B cell (primary cell): ENCODE measurements around the gene MMP14. TPM values are rescaled to one million over a fixed set of nuclear protein-coding genes. Genes with fewer than 3 reads are reported as not detected.
A peak's percentile ranks its signal among the peaks of the same experiment; 100 is the strongest.

ENCODE experiments used
- ATAC-seq: fragments of 200-7000 bp; cut with Tn5 transposase; one replicate; pipeline ENCODE4 v1.10.0; 2021; ENCODE audit warnings: low read depth, mild to moderate bottlenecking, moderate number of reproducible peaks, moderate library complexity
- CTCF ChIA-PET: fragments of 350-600 bp; sonication (Branson Sonifier 250); formaldehyde crosslinking; loops from one replicate; lab custom pipeline; 2021; ENCODE audit warnings: antibody characterized with exemption, inconsistent platforms; lab: Charles Lee
- POLR2A ChIA-PET: fragments of 350-600 bp; sonication (Branson Sonifier 250); formaldehyde crosslinking; loops from one replicate; lab custom pipeline; 2021; ENCODE audit warnings: antibody characterized with exemption; lab: Charles Lee
- DNase-seq: peaks from one replicate; pipeline ENCODE4 v3.0.0; 2013
- H2AFZ ChIP-seq: 2 replicates; pipeline ENCODE4 v1.6.1; 2012; ENCODE audit warnings: mild to moderate bottlenecking, low read depth, low read length; ENCODE audit not compliant: insufficient read depth, poor library complexity, severe bottlenecking
- H3K27ac ChIP-seq, 2 donors: 1 replicate in 1 of 2; 2 replicates in 1 of 2; pipeline ENCODE4 v1.5.1; 2012 to 2013; ENCODE audit warnings: low read length in 2 of 2, mild to moderate bottlenecking in 2 of 2, moderate library complexity in 1 of 2
- H3K27me3 ChIP-seq, 4 experiments: fragments of 200-600 bp in 1 of 4; sonication (generic) in 1 of 4; replicated peaks in 1 of 4; 1 replicate in 2 of 4; 2 replicates in 2 of 4; pipeline versions ENCODE4 v1.6.1 to v1.7.0; 2013 to 2016; ENCODE audit warnings: low read length in 3 of 4, mild to moderate bottlenecking in 2 of 4, mixed read lengths in 1 of 4, moderate library complexity in 1 of 4; ENCODE audit not compliant: insufficient read depth in 4 of 4, control insufficient read depth in 3 of 4; ENCODE audit errors: control extremely low read depth in 1 of 4
- H3K36me3 ChIP-seq, 2 experiments: replicated peaks in 1 of 2; 1 replicate in 1 of 2; 2 replicates in 1 of 2; pipeline versions ENCODE4 v1.6.1 to v1.7.1; 2013; ENCODE audit warnings: low read length in 1 of 2; ENCODE audit not compliant: insufficient read depth in 2 of 2, control insufficient read depth in 1 of 2; ENCODE audit errors: control extremely low read depth in 1 of 2, extremely low read depth in 1 of 2
- H3K4me1 ChIP-seq, 2 donors: fragments of 200-600 bp in 1 of 2; sonication (generic) in 1 of 2; 1 replicate in 1 of 2; 2 replicates in 1 of 2; pipeline versions ENCODE4 v1.5.1 to v1.6.1; 2013 to 2017; ENCODE audit warnings: low read length in 2 of 2; ENCODE audit not compliant: control insufficient read depth in 2 of 2, insufficient read depth in 2 of 2
- H3K4me2 ChIP-seq: replicated peaks from 2 replicates; pipeline ENCODE3; 2012; ENCODE audit warnings: mild to moderate bottlenecking, low read depth, low read length; ENCODE audit not compliant: poor library complexity, severe bottlenecking
- H3K4me3 ChIP-seq, 5 experiments: fragments of 200-600 bp in 1 of 5; sonication (generic) in 1 of 5; 1 replicate in 3 of 5; 2 replicates in 2 of 5; pipeline versions ENCODE4 v1.5.1 to v1.7.0; 2011 to 2016; ENCODE audit warnings: low read length in 4 of 5, mild to moderate bottlenecking in 4 of 5, low read depth in 2 of 5, control low read depth in 1 of 5, moderate library complexity in 1 of 5; ENCODE audit not compliant: insufficient read depth in 1 of 5; ENCODE audit errors: control extremely low read depth in 1 of 5, extremely low read depth in 1 of 5
- H3K79me2 ChIP-seq: fragments of 200-600 bp; sonication (generic); one replicate; pipeline ENCODE4 v1.6.0; 2016; ENCODE audit warnings: low read length; ENCODE audit not compliant: control insufficient read depth, insufficient read depth
- H3K9ac ChIP-seq: fragments of 200-600 bp; sonication (generic); 2 replicates; pipeline ENCODE4 v1.6.1; 2017; ENCODE audit warnings: mild to moderate bottlenecking, low read length, moderate library complexity
- H3K9me3 ChIP-seq, 3 donors: one replicate each; pipeline versions ENCODE4 v1.6.1 to v1.7.1; 2013; ENCODE audit warnings: low read length in 2 of 3; ENCODE audit not compliant: control insufficient read depth in 2 of 3, insufficient read depth in 1 of 3; ENCODE audit errors: control extremely low read depth in 1 of 3
- H4K20me1 ChIP-seq: 2 replicates; pipeline ENCODE4 v1.6.0; 2012; ENCODE audit warnings: mild to moderate bottlenecking, low read length; ENCODE audit not compliant: insufficient read depth, control insufficient read depth, poor library complexity, severe bottlenecking
- H3K27ac Mint-ChIP-seq: one replicate; pipeline ENCODE4 v1.8.0; 2021; ENCODE audit warnings: mixed read lengths
- H3K27me3 Mint-ChIP-seq: one replicate; pipeline ENCODE4 v1.8.0; 2021; ENCODE audit warnings: mixed read lengths
- H3K4me1 Mint-ChIP-seq: one replicate; pipeline ENCODE4 v1.8.0; 2021; ENCODE audit warnings: mixed read lengths
- H3K4me3 Mint-ChIP-seq: one replicate; pipeline ENCODE4 v1.8.0; 2021; ENCODE audit warnings: mixed read lengths
- H3K9me3 Mint-ChIP-seq: one replicate; pipeline ENCODE4 v1.8.0; 2022; ENCODE audit warnings: mixed read lengths; ENCODE audit not compliant: insufficient read depth
- EZH2 ChIP-seq: IDR thresholded peaks from 2 replicates; pipeline ENCODE4 v1.6.1; 2012; ENCODE audit warnings: borderline replicate concordance, low read depth, mild to moderate bottlenecking, moderate library complexity, low read length; ENCODE audit not compliant: insufficient read depth, poor library complexity, severe bottlenecking
- WGBS: methylation state at CpG from one replicate; pipeline ENCODE4 v1.1.5; 2013; ENCODE audit warnings: missing lambda C conversion rate; ENCODE audit not compliant: insufficient coverage; 5-methylcytosine and 5-hydroxymethylcytosine counted together
- intact Hi-C: fragments of 100-400 bp; cut with micrococcal nuclease; formaldehyde crosslinking; loops from one replicate; pipeline ENCODE4 v1.10.0; 2022
- polyA plus RNA-seq: library from polyadenylated mRNA; depleted of rRNA; stranded (reverse); fragments of >200 nt; gene quantifications from 2 replicates; pipeline ENCODE4 v1.2.3, GENCODE V29; 2012
- total RNA-seq, 2 donors: library from RNA; stranded (reverse); fragments of 120-200 nt in 1 of 2; gene quantifications; 1 replicate in 1 of 2; 2 replicates in 1 of 2; pipeline versions ENCODE4 v1.2.3 to v1.2.4, GENCODE V29; 2013 to 2022
- TF ChIP-seq, protein P1 (sequence below): fragments of 200-600 bp; IDR thresholded peaks from one replicate; pipeline ENCODE4 v1.8.0; 2022; ENCODE audit warnings: antibody characterized with exemption, mild to moderate bottlenecking

Gene MMP14
- total and polyA plus RNA-seq, 2 donors (not counting 1 experiment from before 2014, with no cell fraction given) = 1.0 to 3.5 TPM

DNA sequence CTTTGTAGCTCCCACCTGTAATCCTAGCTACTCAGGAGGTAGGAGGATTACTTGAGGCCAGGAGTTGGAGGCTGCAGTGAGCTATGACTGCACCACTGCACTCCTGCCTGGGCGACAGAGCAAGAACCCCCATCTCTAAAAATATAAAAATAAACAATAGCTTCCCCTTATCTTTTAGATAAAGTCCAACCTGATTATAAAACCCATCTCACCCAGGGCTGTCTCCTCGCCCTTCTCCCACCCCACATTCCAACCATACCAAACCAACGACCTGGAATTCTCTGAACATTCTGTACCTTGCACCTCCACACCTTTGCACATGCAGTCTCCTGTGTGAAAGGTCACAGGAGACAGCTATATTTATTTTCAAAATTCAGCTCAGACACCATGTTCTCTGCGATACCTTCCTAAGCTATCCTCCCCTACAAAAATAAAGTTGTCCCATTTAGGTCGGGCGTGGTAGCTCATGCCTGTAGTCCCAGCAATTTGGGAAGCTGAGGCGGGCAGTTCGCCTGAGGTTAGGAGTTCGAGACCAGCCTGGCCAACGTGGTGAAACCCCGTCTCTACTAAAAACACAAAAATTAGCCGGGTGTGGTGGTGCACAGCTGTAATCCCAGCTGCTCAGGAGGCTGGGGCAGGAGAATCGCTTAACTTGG is 28.8 kb upstream of the MMP14 start:
- no peak overlapping the region for H2AFZ ChIP-seq

More for the DNA sequence above, 28.8 kb upstream of the MMP14 start:
- Histone ChIP-seq H3K9ac (no peak overlapping the region), H3K4me3 (no peak overlapping the region), H3K9me3 (peaks cover 0 to 4% (median 0%) of the 10 kb centered on the region in 3 donors), H3K36me3 (peaks cover 0 to 1% of the 10 kb centered on the region in 2 experiments), H4K20me1 (no peaks in the 10 kb centered on the region), H3K27ac (no peak overlapping the region), H3K27me3 (no peaks in the 10 kb centered on the region), H3K4me1 (peaks cover 37 to 52% of the 10 kb centered on the region in 2 donors), H3K4me2 (peak overlapping the region; percentile 8), H3K79me2 (peaks cover 10% of the 10 kb centered on the region)
- peaks cover 73% of the 10 kb centered on the region for H3K4me1 Mint-ChIP-seq
- WGBS = 85% methylated on average over 7 of the region's 13 CpGs
- H3K27ac Mint-ChIP-seq = peak overlapping the region; percentile 76
- TF ChIP-seq, protein P1, sequence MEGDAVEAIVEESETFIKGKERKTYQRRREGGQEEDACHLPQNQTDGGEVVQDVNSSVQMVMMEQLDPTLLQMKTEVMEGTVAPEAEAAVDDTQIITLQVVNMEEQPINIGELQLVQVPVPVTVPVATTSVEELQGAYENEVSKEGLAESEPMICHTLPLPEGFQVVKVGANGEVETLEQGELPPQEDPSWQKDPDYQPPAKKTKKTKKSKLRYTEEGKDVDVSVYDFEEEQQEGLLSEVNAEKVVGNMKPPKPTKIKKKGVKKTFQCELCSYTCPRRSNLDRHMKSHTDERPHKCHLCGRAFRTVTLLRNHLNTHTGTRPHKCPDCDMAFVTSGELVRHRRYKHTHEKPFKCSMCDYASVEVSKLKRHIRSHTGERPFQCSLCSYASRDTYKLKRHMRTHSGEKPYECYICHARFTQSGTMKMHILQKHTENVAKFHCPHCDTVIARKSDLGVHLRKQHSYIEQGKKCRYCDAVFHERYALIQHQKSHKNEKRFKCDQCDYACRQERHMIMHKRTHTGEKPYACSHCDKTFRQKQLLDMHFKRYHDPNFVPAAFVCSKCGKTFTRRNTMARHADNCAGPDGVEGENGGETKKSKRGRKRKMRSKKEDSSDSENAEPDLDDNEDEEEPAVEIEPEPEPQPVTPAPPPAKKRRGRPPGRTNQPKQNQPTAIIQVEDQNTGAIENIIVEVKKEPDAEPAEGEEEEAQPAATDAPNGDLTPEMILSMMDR = no peak
- no peak for TF ChIP-seq EZH2
- H3K9me3 Mint-ChIP-seq = no peaks in the 10 kb centered on the region
- DNase-seq (no peak), ATAC-seq (no peak)
- H3K27me3 Mint-ChIP-seq = no peaks in the 10 kb centered on the region
- H3K4me3 Mint-ChIP-seq = no peak overlapping the region
- CTCF ChIA-PET = interaction anchor here (0.7 to 14.9 kb wide), 8 partner anchors 11 to 58 kb away, joined by 3 to 129 read pairs (median 4); no protein-coding TSS in a partner anchor
- intact Hi-C loops = no loop called here
- POLR2A ChIA-PET = interaction anchor here (0.6 to 2.3 kb wide), 4 partner anchors 11 to 17 kb away, joined by 3 to 6 read pairs (median 5); no protein-coding TSS in a partner anchor
